Stimulated activated CD8-positive, alpha-beta memory T cell treated with anti-CD3 and anti-CD28 coated beads, Interleukin-7, amount 100 ng/mL, for 1 hour (primary cell): Measurements from ENCODE around the gene CELSR1.

Experiments used
- DNase-seq, 2 donors: peaks; one replicate each; pipeline ENCODE4 v3.0.0-alpha.2; 2020; ENCODE audit warnings: low read depth in 2 of 2

CELSR1 gene

DNA sequence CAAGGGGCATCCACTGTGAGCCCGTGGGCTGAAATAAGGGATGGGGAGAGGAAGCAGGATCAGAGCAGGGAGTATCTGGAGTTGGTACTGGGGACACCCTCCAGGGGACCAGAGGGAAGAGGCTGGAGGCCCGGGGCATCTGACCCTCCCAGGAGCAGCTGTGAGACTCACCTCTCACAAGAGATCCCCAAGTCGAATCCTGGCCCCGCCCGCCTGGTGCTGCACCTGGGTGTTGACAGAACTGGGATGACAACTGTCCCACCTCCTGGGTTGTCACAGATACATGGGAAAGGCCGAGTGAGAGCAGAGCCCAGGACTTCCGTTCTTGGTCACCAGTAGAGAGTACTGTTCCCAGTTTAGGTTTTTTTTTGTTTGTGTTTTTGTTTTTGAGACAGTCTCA is 78.9 kb downstream of the CELSR1 start:
- no peak for DNase-seq

GRCh38 chr22:46457502-46458488 is 79.6 kb downstream of the CELSR1 start:
- DNase-seq, result no peak

- no peak for DNase-seq
These were observed 80.6 kb downstream of the CELSR1 start for GRCh38 chr22:46456818-46457163.

DNA sequence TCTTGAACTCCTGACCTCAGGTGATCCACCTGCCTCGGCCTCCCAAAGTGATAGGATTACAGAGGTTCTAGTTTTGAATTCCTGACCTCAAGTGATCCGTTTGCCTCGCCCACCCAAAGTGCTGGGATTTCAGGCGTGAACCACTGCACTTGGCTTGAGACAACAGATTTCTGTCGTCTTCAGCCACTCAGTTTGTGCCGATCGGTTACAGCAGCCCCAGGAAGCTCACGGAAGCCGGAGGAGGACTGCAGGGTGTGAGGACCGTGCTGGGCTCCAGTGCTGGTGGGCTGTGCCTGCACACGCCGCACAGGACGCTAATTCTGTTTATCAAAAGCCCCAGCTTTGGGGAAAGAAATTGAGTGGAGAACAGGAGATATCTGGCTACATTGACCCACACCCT is 82.0 kb downstream of the CELSR1 start:
- no peak for DNase-seq

DNA sequence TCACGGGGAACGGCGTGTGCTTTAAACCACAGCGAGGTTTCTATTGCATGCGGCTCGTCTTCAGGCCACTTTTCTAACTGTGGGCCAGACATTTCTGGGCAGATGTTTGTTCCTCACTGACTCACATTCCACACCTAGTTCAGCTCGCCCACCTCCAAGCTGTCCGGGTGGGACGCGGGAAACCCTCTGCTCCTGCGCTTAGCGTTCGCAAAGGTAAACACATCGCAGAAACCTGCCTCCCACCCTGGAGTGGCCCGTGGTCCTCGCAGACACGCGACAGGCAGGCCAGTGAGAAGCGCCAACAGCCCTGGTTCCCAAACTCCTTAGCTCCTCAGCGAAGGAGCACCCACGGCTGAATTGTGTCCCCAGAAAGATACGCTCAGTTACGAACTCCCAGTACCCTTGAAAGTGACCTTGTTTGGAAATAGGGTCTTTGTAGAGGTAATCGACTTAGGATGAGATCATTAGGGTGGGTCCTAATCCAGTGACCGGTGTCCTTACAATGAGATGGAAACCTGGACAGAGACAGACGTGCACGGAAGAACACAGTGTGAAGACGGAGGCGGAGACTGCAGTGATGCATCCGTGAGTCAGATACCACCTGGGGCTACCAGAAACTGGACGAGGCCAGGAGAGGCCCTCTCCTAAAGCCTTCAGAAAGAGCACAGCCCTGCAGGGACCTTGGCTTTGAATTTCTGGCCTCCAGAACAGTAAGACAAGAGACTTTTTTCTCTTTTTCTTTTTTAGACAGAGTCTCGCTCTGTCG is 82.7 kb downstream of the CELSR1 start:
- no peak for DNase-seq

DNA sequence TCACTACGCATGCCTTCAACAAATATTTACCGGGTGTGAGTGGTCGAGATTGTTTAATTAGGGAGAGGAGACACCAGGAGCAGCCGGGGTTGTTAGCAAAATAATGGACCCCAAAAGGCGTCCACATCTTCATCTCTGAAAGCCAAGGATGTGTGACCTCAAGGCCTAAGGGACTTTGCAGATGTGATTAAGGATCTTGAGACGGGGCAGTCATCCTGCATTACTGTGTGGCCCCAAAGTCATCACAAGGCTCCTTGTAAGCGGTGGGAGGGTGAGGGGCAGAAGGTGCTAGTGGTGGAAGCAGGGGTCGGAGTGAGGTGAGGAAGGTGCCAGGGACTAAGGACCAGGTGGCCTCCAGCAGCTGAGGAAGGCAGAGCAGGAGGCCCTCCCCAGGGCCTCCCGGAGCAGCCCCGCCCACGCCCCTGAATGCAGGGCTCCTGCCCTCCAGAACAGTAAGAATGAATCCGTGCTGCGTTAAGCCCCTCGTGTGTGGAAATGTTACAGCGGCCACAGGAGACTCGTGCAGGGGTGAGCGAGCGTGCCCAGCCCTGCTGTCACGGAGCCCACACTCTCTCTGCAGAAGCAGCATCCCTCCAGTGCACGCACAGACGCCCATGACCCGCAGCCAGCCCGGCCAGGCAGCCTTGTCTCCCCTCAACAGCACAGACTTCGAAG is 83.5 kb downstream of the CELSR1 start:
- no peak for DNase-seq

DNA sequence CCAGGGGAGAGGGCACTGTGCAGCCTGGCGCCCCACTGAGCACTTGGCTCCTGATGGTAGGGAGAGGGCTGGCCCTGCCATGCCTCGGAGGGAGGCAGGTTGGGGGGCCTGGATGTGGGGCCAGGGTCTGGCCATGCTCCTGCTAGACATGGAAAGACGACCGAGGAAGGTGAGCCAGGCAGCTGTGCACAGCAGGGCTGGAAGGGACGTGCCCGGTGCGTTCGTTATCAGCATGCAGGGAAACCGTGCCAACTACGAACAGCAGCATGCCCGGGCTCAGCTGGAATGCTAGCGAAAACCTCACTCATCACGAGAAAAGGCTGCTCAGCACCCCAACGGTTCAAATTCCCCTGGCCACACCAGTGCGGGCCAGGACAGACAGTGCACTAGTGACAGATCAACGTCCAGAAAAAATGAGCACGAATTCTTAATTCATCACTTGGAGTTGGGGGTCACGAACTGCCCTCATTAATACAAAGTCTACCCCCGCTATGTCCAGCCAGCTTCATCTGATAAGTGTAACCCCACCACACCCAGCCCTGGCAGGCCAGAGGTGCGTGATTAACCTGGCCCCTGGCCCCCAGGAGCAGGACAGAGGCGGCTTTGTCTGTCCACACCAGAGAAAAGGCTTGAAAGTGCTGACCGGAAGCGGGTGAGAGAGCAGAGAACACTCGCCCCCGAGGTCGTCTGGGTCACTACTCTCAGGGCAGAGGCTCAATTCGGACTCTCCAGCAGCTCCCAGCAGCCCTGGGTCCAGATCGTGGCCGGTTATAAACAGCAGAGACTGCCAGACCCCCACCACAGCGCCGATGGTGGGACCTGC is 84.2 kb downstream of the CELSR1 start:
- DNase-seq, result no peak

DNA sequence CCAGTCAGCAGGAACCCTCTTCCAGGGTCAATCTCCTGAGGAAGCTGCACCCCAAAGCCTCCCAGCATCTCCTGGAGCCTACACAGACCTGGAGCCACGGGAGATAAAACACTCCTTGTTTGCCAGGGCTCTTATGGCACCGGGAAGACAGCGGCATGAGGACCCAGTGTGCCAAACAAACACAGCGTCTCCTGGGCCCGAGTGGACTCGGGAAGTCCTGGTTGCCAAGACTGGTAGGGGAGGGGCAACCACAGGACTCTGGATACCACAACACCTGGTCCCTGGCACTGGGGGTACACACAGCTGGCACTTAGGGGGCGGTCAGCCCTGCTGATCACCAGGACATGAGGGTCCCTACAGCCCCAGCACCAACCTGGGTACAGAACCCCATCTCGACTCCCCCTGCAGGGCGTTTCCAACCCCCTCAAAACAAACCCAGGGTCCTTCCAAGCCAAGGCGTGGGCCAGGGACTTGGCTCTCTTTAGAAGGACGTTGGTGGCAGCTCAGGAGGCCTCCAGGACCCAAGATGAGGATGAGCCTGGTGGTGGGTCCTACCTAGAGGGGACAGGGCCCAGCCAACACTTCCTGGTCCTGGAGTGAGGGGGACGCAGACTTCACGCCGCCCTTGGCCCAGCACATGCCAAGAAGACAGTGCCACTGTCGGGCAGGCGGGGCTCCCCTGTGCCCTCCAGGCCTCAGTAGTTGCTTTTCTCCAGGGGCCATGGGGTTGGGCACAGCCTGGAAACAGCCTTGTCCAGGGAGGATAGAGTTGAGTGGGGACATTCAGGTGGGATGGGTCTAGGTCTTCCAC is 85.0 kb downstream of the CELSR1 start:
- DNase-seq, result no peak

GRCh38 chr22:46451741-46452140 is 85.7 kb downstream of the CELSR1 start:
- no peak for DNase-seq

DNA sequence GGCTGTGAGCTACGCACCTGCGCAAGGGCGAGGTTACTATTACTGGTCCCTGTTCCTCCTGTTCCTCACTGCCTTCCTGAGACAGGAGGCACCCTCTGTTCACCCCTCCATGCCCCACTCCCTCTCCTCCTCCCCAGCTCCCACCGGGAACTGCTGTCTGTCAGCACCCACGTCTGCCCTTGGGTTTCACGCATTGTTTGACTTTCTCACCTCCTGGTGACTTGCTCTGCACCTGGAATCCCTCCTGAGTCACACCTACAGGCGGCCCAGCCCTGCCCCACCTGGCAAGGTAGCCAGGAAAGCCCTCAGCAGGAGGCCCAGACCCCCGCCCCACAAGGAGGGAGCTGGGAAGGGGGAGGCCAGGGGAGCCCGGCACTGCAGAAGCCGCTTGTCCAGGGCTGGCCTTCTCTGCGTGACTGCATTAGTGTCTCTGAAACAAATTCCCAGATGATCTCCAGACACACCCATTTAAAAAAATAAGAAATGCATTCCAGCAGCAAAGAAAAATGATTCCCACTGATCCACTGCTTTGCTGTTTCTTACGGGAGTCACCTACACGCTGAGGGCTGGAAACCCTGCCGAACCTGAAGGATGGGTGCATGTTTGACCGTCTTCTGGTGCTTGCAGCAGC is 86.4 kb downstream of the CELSR1 start:
- no peak for DNase-seq

DNA sequence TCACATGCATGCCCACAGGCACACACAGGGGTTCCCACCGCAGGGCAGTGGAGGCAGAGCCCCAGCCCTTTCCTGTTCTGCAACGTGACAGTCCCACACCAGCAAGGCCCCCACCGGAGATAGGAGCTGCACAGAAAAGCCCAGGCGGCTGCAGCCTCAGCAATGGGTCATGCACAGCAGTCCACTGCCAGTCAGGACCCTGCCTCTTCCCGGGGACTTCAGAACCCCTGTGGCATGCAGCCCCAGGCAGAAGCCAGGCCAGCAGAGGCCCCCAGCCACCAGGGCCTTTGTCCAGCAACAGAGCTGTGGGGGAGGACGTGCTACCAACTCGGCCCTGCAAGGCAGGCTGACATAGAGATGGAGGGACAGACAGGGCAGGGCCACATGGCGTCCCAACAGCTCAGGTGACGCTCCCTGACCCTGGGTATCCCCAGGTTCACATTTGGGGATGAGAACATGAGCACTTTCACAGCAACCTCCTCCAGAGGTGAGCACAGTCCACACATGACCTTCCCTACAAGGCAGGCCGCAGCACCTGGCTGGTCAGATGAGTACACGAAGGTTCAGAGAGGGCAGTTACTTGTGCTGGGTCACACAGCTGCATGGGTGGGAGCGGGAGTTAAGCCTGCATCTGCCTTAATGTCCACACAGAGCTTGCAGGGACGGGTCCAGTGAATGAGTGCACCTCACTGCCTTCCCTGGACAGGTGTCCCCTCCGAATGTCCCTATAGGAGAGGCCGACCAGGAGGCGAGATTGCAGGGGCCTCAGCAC is 87.3 kb downstream of the CELSR1 start:
- DNase-seq, result no peak

DNA sequence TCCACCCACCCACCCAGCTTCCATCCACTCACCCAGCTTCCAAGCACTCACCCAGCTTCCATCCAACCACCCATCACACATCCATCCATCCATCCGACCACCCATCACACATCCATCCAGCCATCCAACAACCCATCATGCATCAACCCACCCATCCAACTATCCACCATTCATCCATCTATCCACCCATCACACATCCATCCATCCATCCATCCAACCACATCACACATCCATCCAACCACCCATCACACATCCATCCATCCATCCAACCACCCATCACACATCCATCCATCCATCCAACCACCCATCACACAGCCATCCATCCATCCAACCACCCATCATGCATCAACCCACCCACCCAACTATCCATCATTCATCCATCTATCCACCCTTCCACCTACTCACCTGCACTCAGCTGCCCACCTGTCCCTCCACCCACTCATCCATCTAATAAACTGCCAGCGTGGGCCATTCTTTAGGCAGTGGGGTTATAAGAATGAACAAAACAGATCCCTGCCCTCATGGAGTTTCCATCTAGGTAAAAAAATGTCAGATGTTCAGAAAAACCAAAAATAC is 88.2 kb downstream of the CELSR1 start:
- DNase-seq, result no peak

DNA sequence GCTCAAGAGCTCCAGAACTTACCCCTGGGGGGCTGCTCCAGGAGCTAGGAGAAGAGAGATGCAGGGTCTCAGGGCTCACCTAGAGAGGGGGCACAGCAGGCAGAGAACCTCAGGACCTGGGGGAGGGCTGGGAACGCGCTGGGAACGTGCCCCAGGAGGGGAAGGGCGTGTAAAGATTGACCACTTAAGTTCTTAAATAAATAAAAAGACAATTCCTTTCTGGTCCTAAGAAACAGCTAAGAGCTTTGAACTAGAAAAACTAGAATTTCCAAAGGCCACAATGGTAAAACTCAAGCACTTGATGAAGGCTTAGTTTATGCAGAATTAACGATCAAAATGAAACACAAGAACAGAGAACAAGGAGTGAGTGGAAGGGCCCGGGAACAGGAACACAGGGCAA is 89.1 kb downstream of the CELSR1 start:
- DNase-seq, result no peak

DNA sequence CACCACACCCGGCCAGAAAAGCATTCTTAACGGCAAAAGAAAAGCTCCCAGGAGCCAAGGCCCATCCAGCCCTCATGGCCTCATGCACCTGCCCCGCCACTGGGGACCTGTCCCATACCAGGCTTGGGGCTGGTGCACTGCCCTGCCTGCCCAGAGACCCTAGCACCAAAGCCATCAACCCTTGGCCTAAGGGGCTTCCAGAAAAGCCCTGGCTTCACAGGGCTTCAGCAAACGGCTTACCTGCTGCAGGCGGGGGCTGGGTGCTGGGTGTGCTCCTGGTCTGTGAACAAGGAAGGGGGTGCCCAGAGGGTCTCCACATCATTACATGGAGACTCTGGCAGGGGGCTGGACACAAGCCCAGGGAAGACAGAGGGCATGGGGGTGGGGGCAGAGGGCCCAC is 89.5 kb downstream of the CELSR1 start:
- DNase-seq, result no peak

- DNase-seq, result no peak
These were observed 90.6 kb downstream of the CELSR1 start for GRCh38 chr22:46446799-46447198.

DNA sequence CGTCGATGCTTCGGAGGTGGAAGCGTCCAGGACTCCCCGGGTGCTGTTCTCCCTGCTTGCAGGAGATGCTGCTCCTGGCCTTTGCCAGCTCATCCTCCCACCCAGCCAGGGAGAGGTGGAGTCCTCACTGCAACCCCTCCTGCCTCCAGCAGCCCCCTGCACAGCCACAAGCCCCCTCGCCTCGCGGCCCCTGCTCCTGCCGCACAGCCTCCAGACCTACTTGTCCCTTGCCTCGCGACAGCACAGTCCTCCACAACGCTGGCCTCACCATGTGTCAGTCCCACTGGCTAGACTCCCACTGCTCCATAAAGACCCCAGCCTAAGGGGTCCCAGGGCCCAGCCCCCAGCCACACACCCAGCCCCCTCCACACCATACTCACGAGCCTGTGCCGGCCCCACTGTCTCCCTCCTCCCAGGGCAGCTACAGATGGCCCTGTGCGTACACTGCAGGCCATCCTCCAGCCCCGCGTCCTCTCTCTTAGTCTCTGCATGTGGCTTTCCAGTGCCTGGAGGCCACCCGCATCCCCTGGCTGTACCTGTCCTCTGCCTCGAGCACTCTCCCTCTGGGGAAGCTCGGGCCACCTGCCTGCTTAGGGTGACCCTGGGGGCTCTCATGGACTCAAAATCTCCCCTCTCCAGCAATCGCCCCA is 91.5 kb downstream of the CELSR1 start:
- DNase-seq, result no peak

DNA sequence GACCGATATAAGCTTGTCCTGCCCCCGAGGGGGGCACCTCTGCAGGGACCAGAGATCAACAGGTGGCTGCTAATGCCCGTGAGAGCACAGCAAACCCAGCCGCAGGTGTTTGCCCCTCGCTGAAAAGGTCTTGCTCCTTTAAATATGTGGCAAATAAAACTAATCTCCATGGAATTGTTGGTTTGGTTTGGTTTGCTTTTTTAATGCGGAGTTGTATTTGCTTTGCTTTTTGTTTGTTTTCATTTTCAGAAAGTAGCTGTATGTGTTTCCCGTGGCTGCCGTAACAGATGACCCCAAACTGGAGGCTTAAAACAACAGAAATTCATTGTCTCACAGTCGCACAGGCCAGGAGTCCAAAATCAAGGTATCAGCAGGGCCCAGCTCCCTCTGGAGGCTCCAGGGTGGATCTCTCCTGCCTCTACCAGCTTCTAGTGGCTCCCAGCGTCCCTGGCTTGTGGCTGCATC is 93.0 kb downstream of the CELSR1 start:
- no peak for DNase-seq

DNA sequence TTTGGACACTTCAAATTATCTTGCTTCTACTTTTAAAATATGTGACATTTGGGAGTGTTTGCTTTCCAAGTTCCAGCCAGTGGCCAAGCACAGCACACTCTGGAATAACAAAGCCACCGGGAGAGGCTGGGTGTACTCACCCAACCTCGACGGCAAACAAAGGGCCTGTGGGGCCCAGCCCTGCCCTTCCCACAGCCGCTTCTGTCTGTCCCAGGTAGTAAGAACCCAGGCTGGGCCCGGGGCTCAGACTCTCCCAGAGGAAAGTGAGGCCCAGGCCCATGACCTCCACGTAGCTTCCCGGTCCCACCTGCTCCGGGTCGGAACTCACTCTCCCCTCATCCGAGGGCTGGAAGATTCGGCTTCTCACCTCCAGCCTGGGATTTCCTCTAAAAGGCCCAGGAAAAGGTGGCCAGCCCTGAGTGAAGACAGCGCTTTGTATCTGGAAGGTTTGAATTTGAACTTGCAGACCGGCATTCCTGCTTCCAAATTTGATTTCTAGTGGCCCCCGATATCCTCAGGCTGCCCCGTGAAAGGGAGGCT is 93.5 kb downstream of the CELSR1 start:
- DNase-seq, result no peak
